Left colon (tissue), 2 donors: ENCODE measurements around the gene SART3. TPM values are rescaled to one million over a fixed set of nuclear protein-coding genes. Genes with fewer than 3 reads are reported as not detected.
A peak's percentile ranks its signal among the peaks of the same experiment; 100 is the strongest.
"Not testable (repeated sequence)": the region's sequence is repeated elsewhere in the genome, so short reads cannot be mapped to it uniquely, and the experiment has no call there.

Experiments
- ATAC-seq: fragments of 200-7000 bp; cut with Tn5 transposase; one replicate; pipeline ENCODE4 v1.9.1; 2020; ENCODE audit warnings: mild to moderate bottlenecking, moderate library complexity
- DNase-seq, 2 donors: peaks; one replicate each; pipeline ENCODE4 v3.0.0-alpha.2; 2020
- intact Hi-C, 2 donors: fragments of 100-400 bp; cut with DNase I in 1 of 2; cut with micrococcal nuclease in 1 of 2; formaldehyde crosslinking; loops; one replicate each; pipeline versions ENCODE4 v1.11.2 to v1.14.0; 2022; cut with DNase I, micrococcal nuclease
- total RNA-seq, 2 donors: library from RNA; stranded (reverse); fragmentation: NEBNext Ultra II Directional; extraction: Animal tissue kit (Norgen Biotek cat#: 25700); gene quantifications; one replicate each; pipeline ENCODE4 v1.2.1, GENCODE V29; 2021
- donor health status: DM: no; HTN: no; CAD: no.
- donor health status: DM: yes; HTN: yes; CAD: no.

SART3 gene
- total RNA-seq, 2 donors from 2014 or later, result 43.9 to 47.9 TPM

DNA sequence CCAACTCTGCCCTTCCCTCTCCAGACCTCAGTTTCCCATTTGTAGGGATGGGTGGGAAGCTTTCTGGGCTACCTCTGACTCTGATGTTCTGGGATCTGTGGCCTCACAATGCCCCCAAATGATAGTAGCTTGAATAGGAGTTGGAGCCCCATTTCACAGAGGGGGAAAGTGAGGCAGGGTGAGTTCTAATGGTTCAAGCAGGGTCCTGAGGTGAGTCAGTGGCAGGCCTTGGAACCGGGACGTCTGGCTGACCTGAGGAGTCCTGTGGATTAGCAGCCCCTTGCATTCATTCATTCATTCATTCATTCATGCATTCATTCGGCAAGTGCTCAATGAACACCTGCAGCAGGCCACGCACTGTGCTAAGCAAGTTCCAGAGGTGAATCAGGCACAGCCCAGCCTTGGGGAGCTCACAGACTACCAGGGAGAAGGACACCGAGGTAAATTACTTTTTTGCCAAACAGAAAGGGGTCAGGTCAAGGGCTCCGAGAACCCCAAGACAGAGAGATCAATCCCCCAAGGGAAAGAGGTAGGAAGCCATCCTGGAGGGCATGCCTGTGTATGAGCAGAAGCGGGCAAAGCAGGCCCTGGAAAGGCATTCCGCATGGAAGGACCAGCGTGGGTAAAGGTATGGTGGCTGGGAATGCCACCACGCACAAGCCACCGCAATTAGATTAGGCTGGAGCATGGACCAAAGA, 37.7 kb upstream of the SART3 start:
- DNase-seq (no peak), ATAC-seq (no peak)
- intact Hi-C loops, result no loop called here

- intact Hi-C loops, result no loop called here
- DNase-seq (no peak), ATAC-seq (peak; percentile 12)
Observed at GRCh38 chr12:108597559-108598471, 36.8 kb upstream of the SART3 start, which contains the start of gene TMEM119. TSS of gene TMEM119 (minus strand) at chr12:108598084. CDS start at chr12:108592383, 5,701 bp downstream.

DNA sequence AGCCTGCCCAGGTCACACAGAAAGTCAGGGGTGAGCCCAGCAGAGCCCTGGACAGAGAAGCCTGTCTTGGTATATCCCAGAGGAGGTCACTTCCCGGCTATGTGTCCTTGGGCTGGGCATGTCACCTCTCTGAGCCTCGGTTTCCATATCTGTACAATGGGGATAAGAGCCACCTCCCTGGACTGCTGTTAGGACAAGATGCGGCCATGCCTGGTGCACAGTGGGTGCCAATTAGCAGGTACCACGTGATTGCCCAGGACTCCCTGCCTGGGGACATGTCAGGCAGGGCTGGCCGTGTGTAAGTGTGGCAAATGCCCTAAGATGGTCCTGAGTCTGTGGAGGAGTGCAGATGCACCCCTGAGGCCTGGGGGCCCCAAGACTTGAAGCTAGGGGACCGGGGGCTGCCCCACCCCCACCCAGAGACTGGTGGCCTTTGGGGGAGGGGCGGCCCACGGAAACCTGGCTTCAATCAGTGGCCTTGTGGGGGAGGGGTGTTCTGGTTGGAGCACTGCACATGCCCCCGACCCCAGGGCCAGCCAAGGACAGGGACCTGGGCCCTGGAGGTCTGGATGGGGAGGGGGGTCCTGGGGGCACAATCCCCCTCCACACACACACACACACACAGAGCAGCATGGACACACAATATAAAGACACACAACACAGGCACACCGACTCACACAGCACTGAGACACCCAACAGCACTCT, 36.0 kb upstream of the SART3 start:
- ATAC-seq, result no peak
- no peak for DNase-seq
- intact Hi-C loops, result no loop called here

GRCh38 chr12:108595711-108596647, 35.0 kb upstream of the SART3 start:
- ATAC-seq (no peak), DNase-seq (no peak)
- intact Hi-C loops, result no loop called here

DNA sequence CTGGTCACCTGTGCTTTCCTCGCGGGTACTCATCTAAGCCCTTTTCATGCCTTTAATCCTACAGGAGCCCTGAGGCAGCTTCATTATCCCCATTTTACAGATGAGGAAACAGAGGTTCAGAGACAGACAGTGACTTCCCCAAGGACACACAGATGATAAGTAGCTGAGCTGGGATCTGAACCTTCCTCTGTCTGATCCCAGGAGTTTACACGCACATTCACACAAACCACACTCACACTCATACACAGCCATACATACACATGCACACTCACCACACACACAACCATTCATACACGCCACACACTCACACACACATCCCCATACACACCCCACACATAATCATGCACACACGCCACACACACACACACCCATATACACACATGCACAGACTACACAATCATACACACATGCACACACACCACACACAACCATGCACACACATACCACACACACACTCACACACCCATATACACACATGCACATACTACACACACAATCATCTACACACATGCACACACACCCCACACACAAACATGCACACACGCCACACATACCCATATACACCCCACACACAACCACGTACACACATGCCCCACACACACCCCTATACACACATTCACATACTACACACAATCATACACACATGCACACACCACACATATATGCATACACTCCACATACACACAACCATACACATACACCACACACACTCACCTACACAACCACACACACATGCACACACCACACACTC, 34.2 kb upstream of the SART3 start:
- DNase-seq (no peak), ATAC-seq (no peak)
- intact Hi-C loops, result no loop called here

DNA sequence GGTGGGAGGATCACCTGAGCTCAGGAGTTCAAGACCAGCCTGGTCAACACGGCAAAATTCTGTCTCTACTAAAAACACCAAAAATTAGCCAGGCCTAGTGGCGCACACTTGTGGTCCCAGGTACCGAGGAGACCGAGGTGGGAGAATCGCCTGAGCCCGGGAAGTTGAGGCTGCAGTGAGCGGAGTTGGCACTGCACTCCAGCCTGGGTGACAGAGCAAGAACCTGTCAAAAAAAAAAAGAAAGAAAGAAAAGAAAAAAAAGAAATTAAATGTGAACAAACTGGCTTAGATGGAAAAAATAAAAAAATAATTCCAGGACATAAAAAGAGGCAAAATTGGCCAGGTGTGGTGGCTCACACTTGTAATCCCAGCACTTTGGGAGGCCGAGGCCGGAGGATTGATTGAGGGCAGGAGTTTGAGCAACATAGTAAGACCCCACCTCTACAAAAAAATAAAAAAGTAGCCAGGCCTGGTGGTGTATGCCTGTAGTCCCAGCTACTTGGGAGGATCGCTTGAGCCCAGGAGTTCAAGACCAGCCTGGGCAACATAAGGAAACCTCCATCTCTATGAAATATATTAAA, 33.4 kb upstream of the SART3 start:
- DNase-seq (no peak), ATAC-seq (no peak)
- intact Hi-C loops, result no loop called here

DNA sequence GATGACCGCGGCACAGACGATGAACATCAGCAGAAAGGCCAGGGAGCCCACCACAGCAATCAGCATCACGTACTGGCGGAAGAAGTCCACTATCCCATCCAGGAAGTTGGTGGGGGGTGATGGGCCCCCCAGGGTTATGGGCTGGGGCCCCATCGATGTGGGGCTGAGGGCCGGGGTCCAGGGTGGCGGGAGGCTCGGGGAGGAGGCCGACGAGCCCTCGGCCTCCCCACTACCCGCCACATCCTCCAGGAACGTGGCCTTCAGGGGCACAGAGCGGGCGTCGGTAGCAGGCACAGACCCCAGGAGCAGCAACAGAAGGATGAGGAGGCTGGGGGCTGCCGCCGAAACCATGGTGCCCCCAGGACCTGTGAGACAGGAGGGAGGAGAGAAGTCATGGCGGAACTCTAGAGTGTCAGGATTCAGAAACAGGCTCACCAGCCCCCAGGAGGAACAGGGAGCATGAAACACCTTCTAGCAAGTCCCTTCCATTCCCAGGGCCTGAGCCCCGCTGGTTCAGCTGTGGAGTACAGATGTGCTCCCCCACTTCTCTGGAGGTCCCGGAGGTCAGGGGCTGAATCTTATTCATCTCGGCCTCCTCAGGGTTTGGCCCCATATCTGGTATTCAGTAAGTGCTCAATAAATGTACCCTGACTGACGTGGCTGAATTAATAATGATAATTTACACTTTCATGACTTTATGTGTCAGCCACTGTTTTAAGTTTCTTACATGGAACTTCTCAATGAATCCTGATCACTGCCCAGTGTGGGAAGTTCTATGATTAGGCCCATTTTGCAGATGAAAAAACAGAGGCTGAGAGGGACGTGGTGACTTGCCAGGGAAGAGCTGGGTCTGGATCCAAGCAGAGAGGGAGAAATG, 31.3 kb upstream of the SART3 start:
- no peak for ATAC-seq
- no peak for DNase-seq
- intact Hi-C loops, result no loop called here

DNA sequence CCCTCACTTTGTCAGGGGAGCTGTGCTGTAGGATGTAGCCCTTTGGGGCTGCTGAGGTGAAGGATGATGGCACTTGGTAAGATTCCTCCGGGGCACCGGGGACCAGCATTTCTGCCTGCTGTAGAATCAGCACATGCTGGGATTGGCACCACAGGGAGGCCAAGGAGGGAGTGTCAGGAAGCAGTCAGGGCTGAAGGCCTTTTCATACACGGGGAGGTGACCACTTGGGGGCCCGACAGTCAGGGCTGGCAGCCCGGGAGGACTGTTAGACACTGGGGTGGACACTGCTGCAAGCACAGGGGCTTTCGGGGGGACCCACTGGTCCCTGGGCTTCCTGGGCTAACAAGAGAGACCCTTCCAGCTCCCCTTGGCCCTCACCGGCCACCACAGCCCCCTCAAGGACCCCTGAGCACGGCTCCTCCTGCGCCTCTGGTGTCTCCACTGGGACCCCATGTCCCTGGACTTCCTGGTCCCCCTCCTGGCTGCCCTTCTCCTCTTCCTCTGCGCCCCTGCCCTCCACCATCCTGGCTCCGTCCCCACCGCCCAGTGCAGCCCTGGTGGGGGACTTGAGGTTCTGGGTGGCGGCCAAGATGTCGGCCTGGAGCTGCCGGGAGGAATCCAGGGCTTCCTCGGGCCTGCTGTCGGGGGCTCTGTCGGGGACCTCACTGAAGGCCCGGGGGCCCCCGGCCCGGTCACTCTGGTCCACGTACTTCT, 30.5 kb upstream of the SART3 start:
- ATAC-seq, result no peak
- DNase-seq, result no peak
- intact Hi-C loops, result no loop called here

GRCh38 chr12:108590463-108590862, 29.5 kb upstream of the SART3 start:
- DNase-seq, intact Hi-C loops, ATAC-seq: not testable (repeated sequence)

- DNase-seq (no peak), ATAC-seq (no peak)
- intact Hi-C loops, result no loop called here
Observed at GRCh38 chr12:108589840-108590229, 28.9 kb upstream of the SART3 start.

GRCh38 chr12:108589028-108589839, 28.3 kb upstream of the SART3 start:
- intact Hi-C loops, result no loop called here
- DNase-seq, result no peak
- ATAC-seq, result no peak

DNA sequence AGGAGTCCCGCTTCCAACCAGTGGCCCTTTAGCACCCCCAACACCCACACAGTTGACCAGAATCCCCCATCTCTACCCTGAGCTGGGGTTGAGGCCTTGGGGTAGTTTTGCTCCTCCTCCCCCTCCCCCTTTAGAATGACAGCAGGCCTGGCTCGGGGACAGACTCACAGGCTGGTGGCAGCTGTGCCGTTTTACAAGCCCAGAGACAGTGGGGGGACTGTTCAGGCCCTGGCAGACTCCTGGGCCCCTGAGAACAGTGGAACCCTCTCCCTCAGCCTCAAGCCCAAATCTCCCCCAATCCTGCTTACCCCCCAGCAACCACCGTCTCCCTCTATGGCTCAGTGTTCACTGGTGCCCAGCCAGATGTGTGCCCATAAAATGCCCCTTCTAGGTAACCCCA, 26.9 kb upstream of the SART3 start:
- intact Hi-C loops, result no loop called here
- ATAC-seq (no peak), DNase-seq (no peak)

DNA sequence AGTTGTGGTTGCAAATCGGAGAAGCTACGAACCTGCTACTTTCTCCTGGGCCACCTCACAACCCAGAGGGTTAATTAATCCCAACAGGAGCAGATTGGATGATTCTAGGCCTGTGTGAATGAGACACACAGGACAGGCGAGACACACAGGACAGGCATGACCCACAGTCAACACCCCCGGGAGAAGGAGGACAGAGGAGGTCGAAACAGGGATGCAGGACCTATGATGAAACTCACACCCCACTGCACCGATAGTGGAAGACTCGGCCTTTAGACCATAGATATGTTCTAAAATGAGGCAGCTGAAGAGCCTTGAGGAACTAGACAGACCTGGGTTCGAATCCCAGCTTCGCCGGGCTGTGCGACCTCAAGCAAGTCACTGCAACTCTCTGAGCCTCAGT, 25.3 kb upstream of the SART3 start:
- no peak for ATAC-seq
- intact Hi-C loops, result no loop called here
- DNase-seq, result no peak

GRCh38 chr12:108585864-108586263, 24.9 kb upstream of the SART3 start:
- DNase-seq (no peak), ATAC-seq (no peak)
- intact Hi-C loops, result no loop called here

GRCh38 chr12:108584456-108585065, 23.6 kb upstream of the SART3 start:
- DNase-seq, result no peak
- ATAC-seq, result no peak
- intact Hi-C loops, result no loop called here
